ENCODE measurements around the gene GRM4. TPM values are rescaled to one million over a fixed set of nuclear protein-coding genes. Genes with fewer than 3 reads are reported as not detected.

GRM4 gene
- total RNA-seq, 1 experiment from 2014 or later, result not detected

GRCh38 chr6:34135541-34135940 lies 10.3 kb downstream of the GRM4 start:
- no peak overlapping the region for H3K27ac Mint-ChIP-seq (ENCODE audit: low read depth, unreplicated experiment)
- peaks cover 73% of the 10 kb centered on the region for H3K27me3 Mint-ChIP-seq (ENCODE audit: insufficient read depth, unreplicated experiment)
- peaks cover 2% of the 10 kb centered on the region for H3K36me3 Mint-ChIP-seq (ENCODE audit: insufficient read depth, unreplicated experiment)
- intact Hi-C loops (cut with micrococcal nuclease), result no loop called here
- H3K4me1 Mint-ChIP-seq (ENCODE audit: insufficient read depth, unreplicated experiment), result no peaks in the 10 kb centered on the region
- no TSS peak for BruUV-seq (replicated peaks)
- no peak for DNase-seq (ENCODE audit: unreplicated experiment)
- no peak for TF ChIP-seq CTCF (IDR thresholded peaks at IDR 0.05; ENCODE audit: unreplicated experiment)
- CTCF ChIA-PET, result no interaction called here
- POLR2A ChIA-PET, result interaction anchor here (0.8 to 1.2 kb wide), 2 partner anchors 295 to 378 kb away, joined by 3 read pairs; no protein-coding TSS in a partner anchor
- no peaks in the 10 kb centered on the region for H3K9me3 Mint-ChIP-seq (ENCODE audit: unreplicated experiment)
- H3K4me3 Mint-ChIP-seq (ENCODE audit: unreplicated experiment), result no peak overlapping the region

- ChIA-PET CTCF (interaction anchor here (0.5 to 0.6 kb wide), 2 partner anchors 22 to 173 kb away, joined by 3 read pairs; no protein-coding TSS in a partner anchor), POLR2A (no interaction called here)
- intact Hi-C loops (cut with micrococcal nuclease), result no loop called here
These were observed 13.3 kb downstream of the GRM4 start for GRCh38 chr6:34132486-34133185.

GRCh38 chr6:34131326-34132290 lies 14.3 kb downstream of the GRM4 start:
- DNase-seq (ENCODE audit: unreplicated experiment), result no peak
- no peak overlapping the region for H3K27ac Mint-ChIP-seq (ENCODE audit: low read depth, unreplicated experiment)
- no peak overlapping the region for H3K4me3 Mint-ChIP-seq (ENCODE audit: unreplicated experiment)
- H3K27me3 Mint-ChIP-seq (ENCODE audit: insufficient read depth, unreplicated experiment), result peaks cover 39% of the 10 kb centered on the region
- TF ChIP-seq CTCF (IDR thresholded peaks at IDR 0.05; ENCODE audit: unreplicated experiment), result no peak
- intact Hi-C loops (cut with micrococcal nuclease), result no loop called here
- ChIA-PET POLR2A (no interaction called here), CTCF (interaction anchor here (0.5 kb wide), 1 partner anchor 172 kb away, joined by 3 read pairs; no protein-coding TSS in a partner anchor)
- H3K9me3 Mint-ChIP-seq (ENCODE audit: unreplicated experiment), result no peaks in the 10 kb centered on the region
- BruUV-seq (replicated peaks), result no TSS peak
- H3K4me1 Mint-ChIP-seq (ENCODE audit: insufficient read depth, unreplicated experiment), result no peaks in the 10 kb centered on the region
- no peaks in the 10 kb centered on the region for H3K36me3 Mint-ChIP-seq (ENCODE audit: insufficient read depth, unreplicated experiment)

More at GRCh38 chr6:34132486-34133185, 13.3 kb downstream of the GRM4 start:
- Mint-ChIP-seq H3K4me1 (ENCODE audit: insufficient read depth, unreplicated experiment) (no peaks in the 10 kb centered on the region), H3K4me3 (ENCODE audit: unreplicated experiment) (no peak overlapping the region), H3K9me3 (ENCODE audit: unreplicated experiment) (no peaks in the 10 kb centered on the region), H3K27ac (ENCODE audit: low read depth, unreplicated experiment) (no peak overlapping the region), H3K27me3 (ENCODE audit: insufficient read depth, unreplicated experiment) (peaks cover 44% of the 10 kb centered on the region), H3K36me3 (ENCODE audit: insufficient read depth, unreplicated experiment) (no peaks in the 10 kb centered on the region)
- no TSS peak for BruUV-seq (replicated peaks)
- no peak for TF ChIP-seq CTCF (IDR thresholded peaks at IDR 0.05; ENCODE audit: unreplicated experiment)
- DNase-seq (ENCODE audit: unreplicated experiment), result peak; percentile 45

GRCh38 chr6:34130862-34131261 lies 15.0 kb downstream of the GRM4 start:
- Mint-ChIP-seq H3K4me1 (ENCODE audit: insufficient read depth, unreplicated experiment) (no peaks in the 10 kb centered on the region), H3K36me3 (ENCODE audit: insufficient read depth, unreplicated experiment) (no peaks in the 10 kb centered on the region), H3K9me3 (ENCODE audit: unreplicated experiment) (no peaks in the 10 kb centered on the region), H3K4me3 (ENCODE audit: unreplicated experiment) (no peak overlapping the region), H3K27me3 (ENCODE audit: insufficient read depth, unreplicated experiment) (peaks cover 31% of the 10 kb centered on the region), H3K27ac (ENCODE audit: low read depth, unreplicated experiment) (no peak overlapping the region)
- DNase-seq (ENCODE audit: unreplicated experiment), result no peak
- intact Hi-C loops (cut with micrococcal nuclease), result no loop called here
- CTCF ChIA-PET, result no interaction called here
- TF ChIP-seq CTCF (IDR thresholded peaks at IDR 0.05; ENCODE audit: unreplicated experiment), result no peak
- no TSS peak for BruUV-seq (replicated peaks)
- POLR2A ChIA-PET, result no interaction called here

Measured in MCF 10A (cell line).